ENCODE results near the gene TBPL1.
"Not testable (repeated sequence)": the region's sequence is repeated elsewhere in the genome, so short reads cannot be mapped to it uniquely, and the experiment has no call there.

Gene TBPL1

GRCh38 chr6:133953634-133954415 lies 801 bp downstream of the TBPL1 start:
- DNase-seq: no peak

- DNase-seq: no peak
Observed at GRCh38 chr6:133954657-133955576, 1.9 kb downstream of the TBPL1 start.

GRCh38 chr6:133955582-133956415 lies 2.8 kb downstream of the TBPL1 start:
- no peak for DNase-seq

GRCh38 chr6:133956416-133957049 lies 3.5 kb downstream of the TBPL1 start:
- DNase-seq: no peak

GRCh38 chr6:133957227-133957626 lies 4.2 kb downstream of the TBPL1 start:
- no peak for DNase-seq

DNA sequence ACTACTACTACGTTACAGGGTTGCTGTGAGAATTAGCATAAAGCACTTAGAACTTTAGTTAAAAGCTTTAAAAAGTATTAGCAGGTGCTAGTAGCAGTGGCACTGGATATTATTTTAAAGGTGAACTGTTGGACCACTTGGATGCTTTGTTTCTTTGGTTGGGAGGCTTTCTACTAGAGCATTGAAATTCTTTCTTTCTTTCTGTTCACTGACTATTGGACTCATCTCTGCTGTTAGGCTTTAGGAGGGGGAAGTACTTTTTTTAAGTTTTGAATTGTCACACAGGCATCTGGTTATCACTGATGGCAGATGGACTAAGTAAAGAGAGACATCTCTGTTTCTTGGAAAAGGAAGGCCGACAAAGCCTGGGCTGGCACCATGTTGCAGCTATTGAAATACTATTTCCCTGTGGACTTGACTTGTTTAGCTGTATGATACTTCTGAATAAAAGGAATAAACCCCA lies 4.8 kb downstream of the TBPL1 start:
- no peak for DNase-seq

GRCh38 chr6:133958791-133959190 lies 5.8 kb downstream of the TBPL1 start:
- DNase-seq: no peak

DNA sequence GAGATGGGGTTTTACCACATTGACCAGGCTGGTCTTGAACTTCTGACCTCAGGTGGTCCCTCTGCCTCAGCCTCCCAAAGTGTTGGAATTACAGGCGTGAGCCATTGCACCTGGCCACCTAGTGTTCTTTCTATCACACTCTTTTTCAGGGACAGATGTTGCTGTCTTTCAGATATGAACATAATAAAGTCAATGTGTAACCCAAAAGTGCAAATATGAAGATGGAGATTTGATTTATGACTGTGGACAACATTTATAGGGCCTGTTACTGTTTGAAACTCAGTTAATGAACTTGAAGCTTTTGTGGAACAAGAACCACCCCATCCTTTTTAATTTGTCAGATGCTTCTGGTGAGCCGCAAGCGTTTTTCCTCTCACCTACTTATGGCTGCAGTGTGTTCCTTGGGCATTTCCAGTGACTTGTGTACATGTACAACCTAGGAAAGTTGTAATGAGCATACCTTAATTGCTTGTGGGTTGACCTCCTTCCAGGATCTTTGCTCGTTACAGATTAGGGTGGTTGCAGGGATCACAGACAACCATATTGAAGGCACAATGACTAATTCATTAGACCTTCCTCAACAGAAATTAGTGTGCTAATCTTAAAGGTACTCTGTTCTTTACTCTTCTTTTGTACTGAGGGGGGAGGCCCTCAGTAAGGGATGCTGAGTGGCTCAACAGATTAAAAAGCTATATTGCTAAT lies 6.8 kb downstream of the TBPL1 start:
- DNase-seq: no peak

DNA sequence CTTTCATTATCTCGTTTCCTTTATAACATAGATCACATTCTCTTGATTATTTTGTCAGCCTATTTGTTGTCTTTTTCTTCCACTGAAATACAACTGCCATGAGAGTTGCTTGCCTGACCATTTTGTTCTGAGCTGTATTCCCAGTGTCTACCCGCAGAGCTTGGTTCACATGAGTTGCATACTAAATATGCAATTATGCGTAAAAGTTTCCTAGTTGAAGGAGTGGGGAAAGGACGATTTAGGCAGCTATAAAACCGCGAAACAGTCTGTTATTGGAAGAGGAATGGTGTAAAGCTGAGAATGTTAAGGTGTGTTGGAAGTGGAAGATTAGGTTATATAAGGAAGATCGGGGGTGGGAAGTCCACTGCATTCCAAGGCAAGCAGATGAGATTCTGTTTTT lies 8.8 kb downstream of the TBPL1 start:
- DNase-seq: no peak

GRCh38 chr6:133964052-133964451 lies 11.0 kb downstream of the TBPL1 start:
- no peak for DNase-seq

GRCh38 chr6:133964702-133965101 lies 11.7 kb downstream of the TBPL1 start:
- DNase-seq: no peak

GRCh38 chr6:133965817-133966360 lies 12.9 kb downstream of the TBPL1 start:
- DNase-seq: no peak

DNA sequence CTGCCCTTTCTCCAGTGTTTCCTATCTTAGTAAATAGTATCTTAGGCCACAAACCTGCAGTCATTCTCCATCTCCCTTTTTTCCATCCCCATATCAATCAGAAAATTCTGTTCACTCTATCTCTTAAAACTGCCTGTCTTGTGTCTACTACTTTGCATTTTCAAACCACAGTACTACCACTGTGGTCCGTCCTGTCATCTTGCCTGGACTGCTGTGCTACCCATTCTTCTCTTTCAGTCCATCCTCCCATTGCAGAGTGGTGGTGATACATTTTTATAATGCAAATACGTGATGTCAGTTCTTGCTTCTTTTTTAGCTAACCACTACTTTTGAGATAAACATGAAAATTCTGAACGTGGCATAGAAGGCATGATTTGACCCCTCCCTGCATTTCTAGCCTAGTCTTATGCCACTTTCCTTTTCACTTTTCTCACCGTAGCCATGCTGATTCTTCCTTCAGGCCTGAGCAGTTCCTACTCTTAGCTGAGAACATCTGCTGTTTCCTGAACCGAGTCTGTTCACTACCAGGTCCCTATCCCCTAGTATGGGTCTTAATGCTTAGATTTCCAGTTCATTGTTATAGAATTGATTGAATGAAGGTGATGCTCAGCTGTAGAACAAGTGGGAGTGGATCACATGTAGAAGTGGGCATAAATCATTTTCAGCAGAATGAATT lies 13.8 kb downstream of the TBPL1 start:
- DNase-seq: no peak

DNA sequence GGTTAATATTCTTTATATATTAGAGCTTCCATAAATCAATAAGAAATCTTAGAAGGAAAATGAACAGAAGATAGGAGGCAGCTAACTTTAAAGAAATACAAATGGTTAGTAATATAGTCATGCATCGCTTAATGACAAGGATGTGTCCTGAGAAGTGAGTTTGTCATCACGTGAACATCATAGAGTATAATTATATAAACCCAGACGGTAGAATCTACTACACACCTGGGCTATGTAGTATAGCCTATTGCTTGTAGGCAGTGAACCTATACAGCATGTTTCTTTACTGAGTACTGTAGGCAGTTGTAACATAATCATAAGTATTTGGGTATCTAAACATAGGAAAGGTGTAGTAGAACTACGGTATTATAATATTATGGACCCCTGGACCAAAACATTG lies 14.3 kb downstream of the TBPL1 start:
- DNase-seq: no peak

DNA sequence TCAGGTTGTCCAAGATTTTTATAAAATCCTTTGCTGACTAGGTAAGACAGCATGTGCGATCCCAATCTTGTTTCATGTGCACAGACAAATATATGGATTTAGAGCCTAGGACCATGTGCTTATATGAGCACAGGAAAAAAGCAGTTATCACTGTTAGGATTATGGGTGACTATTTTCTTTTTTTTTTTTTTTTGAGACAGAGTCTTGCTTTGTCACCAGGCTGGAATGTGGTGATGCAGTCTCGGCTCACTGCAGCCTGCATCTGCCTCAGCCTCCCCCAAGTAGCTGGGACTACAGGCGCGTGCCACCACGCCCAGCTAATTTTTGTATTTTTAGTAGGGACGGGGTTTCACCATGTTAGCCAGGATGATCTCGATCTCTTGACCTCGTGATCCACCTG lies 14.8 kb downstream of the TBPL1 start:
- DNase-seq: not testable (repeated sequence)

GRCh38 chr6:133969285-133969920 lies 16.4 kb downstream of the TBPL1 start:
- no peak for DNase-seq

DNA sequence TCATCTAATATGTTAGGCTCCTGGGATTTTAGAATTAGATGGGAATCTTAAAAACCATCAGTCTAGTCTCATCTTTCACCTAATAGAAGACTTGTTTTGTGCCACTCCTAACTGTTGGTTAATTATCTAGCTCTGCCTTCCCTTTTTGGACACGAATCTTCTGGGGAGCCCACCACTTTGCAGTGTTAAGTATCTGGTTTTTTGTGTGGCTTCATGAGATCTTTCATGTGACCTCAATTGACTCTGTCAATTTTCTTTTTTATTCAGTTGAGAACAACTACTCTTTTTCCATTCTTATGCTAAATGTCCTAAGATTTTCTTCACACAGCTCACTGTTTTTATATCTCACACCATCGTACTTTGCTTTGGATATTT lies 16.9 kb downstream of the TBPL1 start:
- no peak for DNase-seq

- no peak for DNase-seq
Observed at GRCh38 chr6:133971861-133972260, 18.8 kb downstream of the TBPL1 start.

- no peak for DNase-seq
Observed at GRCh38 chr6:133972388-133972787, 19.4 kb downstream of the TBPL1 start.
